ENCODE measurements around the gene IL17B. TPM values are rescaled to one million over a fixed set of nuclear protein-coding genes. Genes with fewer than 3 reads are reported as not detected.

Gene IL17B
- total RNA-seq, 1 donor from 2014 or later, result 0.46 TPM

GRCh38 chr5:149404746-149405549, 25.9 kb upstream of the IL17B start:
- TF ChIP-seq, protein P1, sequence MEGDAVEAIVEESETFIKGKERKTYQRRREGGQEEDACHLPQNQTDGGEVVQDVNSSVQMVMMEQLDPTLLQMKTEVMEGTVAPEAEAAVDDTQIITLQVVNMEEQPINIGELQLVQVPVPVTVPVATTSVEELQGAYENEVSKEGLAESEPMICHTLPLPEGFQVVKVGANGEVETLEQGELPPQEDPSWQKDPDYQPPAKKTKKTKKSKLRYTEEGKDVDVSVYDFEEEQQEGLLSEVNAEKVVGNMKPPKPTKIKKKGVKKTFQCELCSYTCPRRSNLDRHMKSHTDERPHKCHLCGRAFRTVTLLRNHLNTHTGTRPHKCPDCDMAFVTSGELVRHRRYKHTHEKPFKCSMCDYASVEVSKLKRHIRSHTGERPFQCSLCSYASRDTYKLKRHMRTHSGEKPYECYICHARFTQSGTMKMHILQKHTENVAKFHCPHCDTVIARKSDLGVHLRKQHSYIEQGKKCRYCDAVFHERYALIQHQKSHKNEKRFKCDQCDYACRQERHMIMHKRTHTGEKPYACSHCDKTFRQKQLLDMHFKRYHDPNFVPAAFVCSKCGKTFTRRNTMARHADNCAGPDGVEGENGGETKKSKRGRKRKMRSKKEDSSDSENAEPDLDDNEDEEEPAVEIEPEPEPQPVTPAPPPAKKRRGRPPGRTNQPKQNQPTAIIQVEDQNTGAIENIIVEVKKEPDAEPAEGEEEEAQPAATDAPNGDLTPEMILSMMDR (conservative IDR thresholded peaks at IDR 0.05), result no peak
- Mint-ChIP-seq H3K27ac (peak overlapping the region; percentile 90), H3K9me3 (no peaks in the 10 kb centered on the region), H3K36me3 (no peaks in the 10 kb centered on the region), H3K27me3 (no peaks in the 10 kb centered on the region), H3K4me3 (peak overlapping the region; percentile 49), H3K4me1 (ENCODE audit: unreplicated experiment) (peaks cover 57% of the 10 kb centered on the region)
- DNase-seq (ENCODE audit: extremely low spot score, unreplicated experiment), result no peak

- no peak for DNase-seq (ENCODE audit: extremely low spot score, unreplicated experiment)
- peak overlapping the region; percentile 90 for H3K27ac Mint-ChIP-seq
- H3K36me3 Mint-ChIP-seq, result no peaks in the 10 kb centered on the region
- peak overlapping the region; percentile 49 for H3K4me3 Mint-ChIP-seq
- H3K4me1 Mint-ChIP-seq (ENCODE audit: unreplicated experiment), result peaks cover 65% of the 10 kb centered on the region
- no peaks in the 10 kb centered on the region for H3K9me3 Mint-ChIP-seq
- TF ChIP-seq, protein P1 (conservative IDR thresholded peaks at IDR 0.05), result no peak
- H3K27me3 Mint-ChIP-seq, result no peaks in the 10 kb centered on the region
Observed at GRCh38 chr5:149403923-149404745, 25.0 kb upstream of the IL17B start.

- TF ChIP-seq, protein P1 (conservative IDR thresholded peaks at IDR 0.05), result no peak
- no peaks in the 10 kb centered on the region for H3K9me3 Mint-ChIP-seq
- H3K4me3 Mint-ChIP-seq, result no peak overlapping the region
- H3K27me3 Mint-ChIP-seq, result no peaks in the 10 kb centered on the region
- peaks cover 69% of the 10 kb centered on the region for H3K4me1 Mint-ChIP-seq (ENCODE audit: unreplicated experiment)
- no peak for DNase-seq (ENCODE audit: extremely low spot score, unreplicated experiment)
- H3K27ac Mint-ChIP-seq, result no peak overlapping the region
- H3K36me3 Mint-ChIP-seq, result no peaks in the 10 kb centered on the region
Observed at GRCh38 chr5:149402291-149402690, 23.2 kb upstream of the IL17B start.

GRCh38 chr5:149401051-149401450, 22.0 kb upstream of the IL17B start:
- Mint-ChIP-seq H3K27ac (peak overlapping the region; percentile 22), H3K27me3 (no peaks in the 10 kb centered on the region), H3K4me3 (no peak overlapping the region), H3K9me3 (no peaks in the 10 kb centered on the region), H3K36me3 (no peaks in the 10 kb centered on the region), H3K4me1 (ENCODE audit: unreplicated experiment) (peaks cover 60% of the 10 kb centered on the region)
- DNase-seq (ENCODE audit: extremely low spot score, unreplicated experiment), result no peak
- TF ChIP-seq, protein P1 (conservative IDR thresholded peaks at IDR 0.05), result no peak

GRCh38 chr5:149400304-149400703, 21.2 kb upstream of the IL17B start:
- no peak for DNase-seq (ENCODE audit: extremely low spot score, unreplicated experiment)
- no peak overlapping the region for H3K4me3 Mint-ChIP-seq

More at GRCh38 chr5:149400304-149400703, 21.2 kb upstream of the IL17B start:
- Mint-ChIP-seq H3K9me3 (no peaks in the 10 kb centered on the region), H3K4me1 (ENCODE audit: unreplicated experiment) (peaks cover 54% of the 10 kb centered on the region), H3K36me3 (no peaks in the 10 kb centered on the region), H3K27ac (peak overlapping the region; percentile 55), H3K27me3 (no peaks in the 10 kb centered on the region)
- TF ChIP-seq, protein P1 (conservative IDR thresholded peaks at IDR 0.05), result no peak

Data from type B pancreatic cell (in vitro differentiated cells).